Gastrocnemius medialis (tissue), 4 donors: Measurements from ENCODE around the gene MTMR12.

ENCODE experiments used
- CTCF ChIP-seq, 5 experiments: fragments of 450-650 bp in 3 of 5; fragments of 200-600 bp in 2 of 5; sonication (generic) in 2 of 5; IDR thresholded peaks in 4 of 5; conservative IDR thresholded peaks in 1 of 5; 1 replicate in 4 of 5; 2 replicates in 1 of 5; pipeline ENCODE4 v1.5.1; 2016 to 2019; ENCODE audit warnings: antibody characterized with exemption in 5 of 5, mild to moderate bottlenecking in 3 of 5, moderate library complexity in 3 of 5
- POLR2A ChIP-seq, 2 donors: fragments of 450-650 bp; IDR thresholded peaks; one replicate each; pipeline ENCODE4 v1.6.1; 2017; ENCODE audit warnings: antibody characterized with exemption in 2 of 2, mild to moderate bottlenecking in 2 of 2, moderate library complexity in 2 of 2

- TF ChIP-seq CTCF (IDR thresholded peaks at IDR 0.05 in 4 of 5, conservative IDR thresholded peaks at IDR 0.05 in 1 of 5): no peak
- TF ChIP-seq POLR2A (IDR thresholded peaks at IDR 0.05): no peak
These were observed 110.3 kb downstream of the MTMR12 start for GRCh38 chr5:32202394-32202793.
